ENCODE measurements around the gene LIN54.
"Not testable (repeated sequence)": the region's sequence is repeated elsewhere in the genome, so short reads cannot be mapped to it uniquely, and the experiment has no call there.

Gene LIN54

GRCh38 chr4:83012687-83013419, 2.2 kb upstream of the LIN54 start:
- FAIRE-seq, result peak; percentile 80
- DNase-seq (ENCODE audit: low spot score), result peak; percentile 95

GRCh38 chr4:83012200-83012686, 1.6 kb upstream of the LIN54 start:
- FAIRE-seq, result no peak
- no peak for DNase-seq (ENCODE audit: low spot score)

- FAIRE-seq, result no peak
- DNase-seq (ENCODE audit: low spot score), result no peak
Measured at GRCh38 chr4:83011689-83012199, 1.1 kb upstream of the LIN54 start.

GRCh38 chr4:83010111-83010521, 507 bp downstream of the LIN54 start:
- FAIRE-seq, result no peak
- DNase-seq (ENCODE audit: low spot score), result peak; percentile 23

GRCh38 chr4:83009529-83009928, 1.1 kb downstream of the LIN54 start:
- DNase-seq (ENCODE audit: low spot score) (no peak), FAIRE-seq (no peak)

GRCh38 chr4:83003044-83003791, 7.4 kb downstream of the LIN54 start:
- FAIRE-seq; DNase-seq (ENCODE audit: low spot score): not testable (repeated sequence)

GRCh38 chr4:83002329-83002728, 8.3 kb downstream of the LIN54 start:
- no peak for FAIRE-seq

GRCh38 chr4:82998898-82999297, 11.7 kb downstream of the LIN54 start:
- DNase-seq (ENCODE audit: low spot score) (no peak), FAIRE-seq (no peak)

More at GRCh38 chr4:83002329-83002728, 8.3 kb downstream of the LIN54 start:
- DNase-seq (ENCODE audit: low spot score), result no peak

GRCh38 chr4:82994834-82995233, 15.8 kb downstream of the LIN54 start:
- no peak for FAIRE-seq
- no peak for DNase-seq (ENCODE audit: low spot score)

- no peak for DNase-seq (ENCODE audit: low spot score)
Measured at GRCh38 chr4:82989575-82990429, 20.8 kb downstream of the LIN54 start.

GRCh38 chr4:82988323-82988832, 22.2 kb downstream of the LIN54 start:
- DNase-seq (ENCODE audit: low spot score) (no peak), FAIRE-seq (no peak)

More at GRCh38 chr4:82989575-82990429, 20.8 kb downstream of the LIN54 start:
- FAIRE-seq, result no peak

- not testable (repeated sequence) for DNase-seq (ENCODE audit: low spot score); FAIRE-seq
Measured at GRCh38 chr4:82987519-82987918, 23.1 kb downstream of the LIN54 start.

- DNase-seq (ENCODE audit: low spot score), result peak; percentile 20
- FAIRE-seq, result no peak
Measured at GRCh38 chr4:82984459-82984858, 26.2 kb downstream of the LIN54 start.

- FAIRE-seq (no peak), DNase-seq (ENCODE audit: low spot score) (no peak)
Measured at GRCh38 chr4:82983444-82983843, 27.2 kb downstream of the LIN54 start.

- no peak for DNase-seq (ENCODE audit: low spot score)
- FAIRE-seq, result no peak
Measured at GRCh38 chr4:82981138-82981537, 29.5 kb downstream of the LIN54 start.

- DNase-seq (ENCODE audit: low spot score), result no peak
- FAIRE-seq, result no peak
Measured at GRCh38 chr4:82975792-82976191, 34.8 kb downstream of the LIN54 start.

- FAIRE-seq (no peak), DNase-seq (ENCODE audit: low spot score) (no peak)
Measured at GRCh38 chr4:82969414-82969813, 41.2 kb downstream of the LIN54 start.

GRCh38 chr4:82968972-82969371, 41.7 kb downstream of the LIN54 start:
- FAIRE-seq, result no peak
- no peak for DNase-seq (ENCODE audit: low spot score)

GRCh38 chr4:82965763-82966162, 44.9 kb downstream of the LIN54 start:
- FAIRE-seq (no peak), DNase-seq (ENCODE audit: low spot score) (no peak)

- FAIRE-seq, result no peak
- no peak for DNase-seq (ENCODE audit: low spot score)
Measured at GRCh38 chr4:82957045-82957444, 53.6 kb downstream of the LIN54 start.

- FAIRE-seq, result no peak
- no peak for DNase-seq (ENCODE audit: low spot score)
Measured at GRCh38 chr4:82954212-82954611, 56.4 kb downstream of the LIN54 start.
